Measurements from ENCODE around the gene GNAT3.

GNAT3 gene

DNA sequence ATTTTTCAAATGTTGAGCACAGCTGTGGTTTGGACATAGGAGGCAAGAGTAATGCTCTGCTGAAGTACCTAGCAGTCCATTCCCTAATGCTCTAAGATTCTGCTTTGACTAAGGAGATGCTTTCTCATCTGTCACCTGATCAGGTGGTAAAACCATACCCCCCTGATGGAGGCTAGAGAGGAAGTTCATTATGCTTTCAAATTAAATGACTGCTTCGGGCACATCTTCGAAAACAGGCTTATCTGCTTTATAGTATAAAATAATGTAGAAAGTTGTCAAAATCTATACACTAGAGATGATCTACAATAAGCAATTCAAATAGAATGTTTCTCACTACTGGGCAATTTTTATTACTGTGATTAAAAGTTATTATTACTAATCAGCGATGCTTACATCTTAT, at the start of gene GNAT3:
Gene GNAT3, minus strand, starts transcription at position 101 of the 400 bp plus-strand sequence. CDS start 138 bp downstream, outside the sequence.
- no peak for DNase-seq

DNA sequence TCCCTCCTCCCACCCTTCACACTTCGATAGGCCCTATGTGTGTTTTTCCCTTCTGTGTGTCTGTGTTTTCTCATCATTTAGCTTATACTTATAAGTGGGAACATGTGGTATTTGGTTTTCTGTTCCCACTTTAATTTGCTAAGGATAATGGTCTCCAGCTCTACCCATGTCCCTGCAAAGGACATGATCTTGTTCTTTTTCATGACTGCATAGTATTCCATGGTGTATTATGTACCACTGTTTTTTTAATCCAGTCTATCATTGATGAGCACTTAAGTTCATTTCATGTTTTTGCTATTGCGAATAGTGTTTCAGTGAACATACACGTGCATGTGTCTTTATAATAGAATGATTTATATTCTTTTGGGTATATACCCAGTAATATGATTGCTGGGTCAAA, 46.3 kb upstream of the GNAT3 start:
- DNase-seq, result no peak

DNA sequence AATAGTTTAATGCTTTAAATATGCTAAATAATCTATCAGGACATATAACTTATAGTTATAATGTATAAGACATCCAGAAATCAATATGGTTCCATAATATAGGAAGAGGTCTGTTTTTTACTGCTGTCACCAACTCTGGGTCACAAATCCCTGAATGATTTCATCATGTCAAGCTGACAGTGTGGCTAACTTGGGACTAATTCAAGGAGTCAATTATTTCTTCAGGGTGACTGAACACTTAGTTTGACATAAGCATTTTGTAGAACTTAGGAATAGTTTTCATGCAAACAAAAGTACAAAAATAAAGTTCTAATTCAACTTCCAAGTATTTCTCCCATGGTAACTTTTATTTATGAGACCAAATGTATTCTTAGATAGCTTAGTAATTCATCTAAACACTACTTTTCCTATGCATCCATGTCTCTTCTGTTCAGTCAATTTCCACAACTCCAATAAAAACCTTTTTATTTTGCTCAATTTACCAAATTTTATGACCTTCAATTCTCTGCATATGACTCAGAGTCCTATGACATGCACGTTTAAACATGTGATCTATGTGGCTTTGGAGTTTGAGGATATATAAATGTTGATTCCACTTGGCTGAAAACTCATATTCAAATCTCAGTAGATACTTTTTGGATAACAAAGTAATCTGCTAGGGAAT, 40.3 kb upstream of the GNAT3 start:
- DNase-seq, result no peak

DNA sequence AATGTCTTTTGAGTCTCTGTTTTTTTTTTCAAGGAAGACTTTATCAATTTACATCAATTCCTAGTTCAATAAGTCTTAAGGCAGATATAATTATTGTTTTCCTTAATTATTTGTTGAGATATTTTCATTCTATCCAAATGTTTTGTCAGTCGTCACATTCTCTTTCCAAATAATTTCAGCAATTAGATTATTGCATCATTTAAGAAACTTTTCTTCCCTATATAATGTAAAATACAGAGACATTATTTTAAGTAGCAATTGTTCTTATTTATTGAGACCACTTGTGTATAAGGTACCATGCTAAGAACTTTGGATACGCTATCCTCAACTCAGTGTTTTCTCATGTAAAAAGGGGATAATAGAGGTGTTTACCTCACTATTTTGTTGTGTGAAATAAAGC, 38.1 kb upstream of the GNAT3 start:
- no peak for DNase-seq

DNA sequence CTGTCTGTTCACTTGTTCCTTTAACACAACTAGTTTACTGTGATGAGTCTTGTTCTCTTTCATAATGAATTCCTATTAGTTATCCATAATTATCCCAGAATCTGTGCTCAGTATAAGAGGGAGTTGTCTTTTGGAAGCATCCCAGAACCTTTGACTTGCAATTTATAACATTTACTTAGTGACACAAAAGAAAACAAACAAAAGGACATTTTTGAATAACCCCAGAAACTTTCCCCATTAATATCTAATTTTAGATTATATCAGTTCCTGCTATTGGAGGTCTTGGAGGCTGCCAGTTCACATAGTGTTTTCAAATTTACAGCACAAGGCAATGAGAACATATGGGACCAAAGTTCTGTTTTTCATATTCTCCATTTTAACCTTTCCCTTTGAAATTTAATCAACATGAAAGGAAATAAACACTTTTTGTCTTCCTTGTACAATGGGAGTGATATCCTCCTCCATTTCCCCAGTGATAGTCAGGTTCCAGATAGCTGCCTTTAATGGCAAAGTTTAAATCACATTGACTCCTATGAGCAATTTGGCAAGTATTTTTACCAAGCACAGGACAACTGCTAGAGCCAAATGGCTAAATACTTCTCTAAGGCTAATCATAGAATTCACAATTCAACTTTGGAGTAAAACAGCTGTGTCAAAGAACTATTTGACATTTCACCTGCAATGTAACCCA, 37.1 kb upstream of the GNAT3 start:
- DNase-seq, result no peak

DNA sequence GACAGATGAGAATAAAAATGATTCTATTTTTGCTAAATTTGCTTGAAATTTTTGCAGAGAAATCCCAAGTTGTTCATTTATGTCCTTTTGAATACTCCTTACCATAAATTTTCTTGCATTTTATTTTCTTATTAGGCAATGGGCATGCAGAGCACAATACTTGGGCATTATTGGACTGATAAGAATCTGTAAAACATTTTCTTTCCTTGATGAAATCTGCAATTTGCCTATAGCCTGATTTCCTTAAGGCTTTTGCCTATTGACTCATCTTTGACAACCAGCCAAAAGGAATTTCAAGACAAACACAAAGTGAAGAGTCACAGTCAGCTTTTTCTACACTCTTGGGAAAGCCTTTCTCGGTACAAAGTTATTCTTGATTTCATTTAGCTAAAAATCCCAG, 30.5 kb upstream of the GNAT3 start:
- no peak for DNase-seq

DNA sequence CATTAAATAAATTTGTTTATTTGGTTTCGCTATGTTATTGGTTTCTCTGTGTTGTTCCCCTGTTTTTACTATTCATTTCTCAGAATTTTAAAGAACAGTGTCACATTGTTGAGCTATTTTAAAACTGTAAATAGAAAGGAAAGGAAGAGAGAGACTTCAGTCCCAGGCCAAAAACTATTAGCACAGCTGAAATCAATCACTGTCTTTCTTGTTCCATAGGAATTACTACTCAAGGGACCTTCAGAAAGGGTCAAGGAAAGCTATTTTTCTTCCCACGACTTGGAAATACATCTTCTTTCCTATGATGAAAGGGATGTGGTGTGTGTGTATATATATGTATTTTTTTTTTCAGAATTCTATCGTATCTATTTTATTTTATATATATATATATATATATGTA, 29.0 kb upstream of the GNAT3 start:
- DNase-seq, result no peak

DNA sequence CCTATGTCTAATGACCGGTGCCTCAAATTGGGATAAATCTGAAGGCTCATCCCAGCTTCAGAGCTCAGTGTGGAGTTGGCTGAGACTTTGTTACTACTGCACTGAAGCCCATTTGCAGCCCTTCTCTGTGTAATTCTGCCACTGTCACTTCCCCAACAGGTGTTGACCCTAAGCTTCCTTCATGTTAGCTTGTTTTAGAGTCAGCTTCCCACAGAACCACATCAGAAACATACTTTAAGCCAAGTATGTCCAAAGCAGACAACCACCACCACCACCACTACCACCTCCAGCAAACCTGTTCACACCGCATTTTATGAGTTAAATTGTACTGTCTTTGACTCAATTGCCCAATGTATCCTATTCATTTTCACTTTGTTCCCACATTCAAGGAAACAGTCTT, 25.2 kb upstream of the GNAT3 start:
- no peak for DNase-seq

DNA sequence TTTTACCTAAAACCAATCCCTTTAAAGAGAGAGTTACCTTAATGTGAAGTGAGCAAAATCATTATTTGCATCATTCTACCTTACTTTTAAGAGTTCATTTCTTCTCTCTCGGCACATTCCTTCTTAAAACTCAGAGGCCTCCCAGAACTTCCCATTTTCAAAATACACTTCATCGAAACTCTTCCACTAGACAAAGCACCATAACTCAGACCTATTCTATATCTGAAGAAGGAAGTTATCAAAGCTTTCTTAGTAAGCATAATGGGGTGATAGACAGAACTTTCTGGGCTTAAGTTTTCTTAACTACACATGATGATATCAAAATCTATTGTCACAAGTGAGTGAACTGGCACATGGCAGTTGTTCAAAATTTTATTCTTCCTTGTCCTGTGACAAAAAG, 24.6 kb upstream of the GNAT3 start:
- DNase-seq, result no peak

DNA sequence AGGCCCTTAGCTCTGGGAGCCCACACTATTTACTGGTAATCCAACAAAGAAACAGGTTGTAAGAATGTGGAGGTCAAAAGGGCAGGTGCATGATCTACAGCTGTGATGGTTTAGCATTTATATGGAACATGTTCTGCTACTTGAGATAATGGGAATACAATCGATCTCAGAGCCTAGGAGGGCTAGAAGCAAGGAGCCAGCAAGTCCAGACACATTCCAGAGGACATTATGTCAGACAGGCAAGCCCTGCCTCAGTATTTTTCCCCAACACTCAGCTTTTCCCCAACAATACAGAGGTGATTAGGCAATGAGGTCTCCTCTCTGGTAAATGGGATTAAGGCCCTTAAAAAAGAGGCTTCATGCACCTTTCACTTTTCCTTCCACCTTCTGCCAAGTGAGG, 21.4 kb upstream of the GNAT3 start:
- no peak for DNase-seq

DNA sequence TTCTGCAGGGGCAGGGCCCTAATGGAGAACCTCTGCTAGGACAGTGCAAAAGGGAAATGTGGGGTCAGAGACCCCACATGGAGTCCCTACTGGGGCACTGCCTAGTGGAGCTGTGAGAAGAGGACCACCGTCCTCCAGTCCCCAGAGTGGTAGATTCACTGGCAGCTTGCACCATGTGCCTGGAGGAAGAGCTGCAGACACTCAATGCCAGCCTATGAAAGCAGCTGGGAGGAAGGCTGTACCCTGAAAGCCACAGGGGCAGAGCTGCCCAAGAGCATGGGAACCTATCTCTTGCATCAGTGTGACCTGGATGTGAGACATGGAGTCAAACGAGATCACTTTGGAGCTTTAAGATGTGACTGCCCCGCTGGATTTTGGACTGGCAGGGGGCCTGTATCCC, 20.3 kb upstream of the GNAT3 start:
- DNase-seq, result no peak

DNA sequence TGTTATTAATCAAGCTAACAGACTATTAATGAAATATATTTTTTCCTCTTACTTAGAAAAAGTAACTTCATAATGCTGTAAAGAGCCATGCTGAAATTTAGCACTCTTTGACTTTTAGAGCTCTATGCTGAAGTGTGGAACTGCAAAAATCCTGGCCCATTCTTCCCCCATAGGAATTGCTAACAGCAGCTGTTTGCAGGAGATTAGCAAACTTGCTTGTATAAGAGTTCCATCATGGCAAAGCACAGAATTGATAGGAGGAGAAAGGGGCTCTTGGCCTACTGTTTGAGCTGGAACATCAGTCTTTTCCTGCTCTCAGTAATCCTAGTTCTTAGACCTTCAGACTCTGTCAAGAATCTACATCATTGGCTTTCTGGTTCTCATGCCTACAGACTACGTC, 18.3 kb upstream of the GNAT3 start:
- no peak for DNase-seq

DNA sequence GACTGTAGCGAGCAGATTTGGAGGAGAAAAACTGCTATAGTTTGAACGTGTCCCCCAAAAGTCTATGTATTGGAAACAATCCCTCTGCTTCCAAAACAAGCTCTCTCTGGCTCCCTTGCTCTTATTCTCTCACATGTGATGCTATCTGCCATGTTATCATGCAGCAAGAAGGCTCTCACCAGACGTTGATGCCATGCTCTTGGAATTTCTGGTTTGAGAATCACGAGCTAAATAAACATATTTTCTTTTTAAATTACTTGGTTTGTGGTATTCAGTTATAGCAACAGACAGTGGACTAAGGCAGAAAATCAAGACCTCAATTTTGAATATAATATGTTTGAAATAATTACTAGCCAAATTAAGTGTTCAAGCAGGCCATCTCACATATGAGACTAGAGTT, 17.5 kb upstream of the GNAT3 start:
- no peak for DNase-seq

DNA sequence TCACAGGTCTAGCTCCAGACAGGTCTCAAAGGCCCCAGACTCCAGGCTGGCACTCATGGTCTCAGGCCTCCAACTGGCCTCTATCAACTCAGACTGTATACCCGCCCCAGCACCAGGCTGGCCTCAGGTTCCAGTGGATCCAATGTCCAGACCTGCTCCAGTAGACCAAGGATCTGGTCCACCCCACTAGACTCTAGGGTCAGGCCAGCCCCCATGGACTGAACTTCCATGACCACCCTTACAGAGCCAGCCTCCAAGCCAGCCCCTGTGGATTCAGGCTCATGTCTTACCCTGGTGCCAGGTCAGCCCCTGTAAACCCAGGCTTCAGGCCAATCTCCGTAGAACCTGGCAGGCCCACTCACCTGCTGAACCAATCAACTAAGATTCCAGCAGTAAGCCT, 16.8 kb upstream of the GNAT3 start:
- DNase-seq, result no peak

DNA sequence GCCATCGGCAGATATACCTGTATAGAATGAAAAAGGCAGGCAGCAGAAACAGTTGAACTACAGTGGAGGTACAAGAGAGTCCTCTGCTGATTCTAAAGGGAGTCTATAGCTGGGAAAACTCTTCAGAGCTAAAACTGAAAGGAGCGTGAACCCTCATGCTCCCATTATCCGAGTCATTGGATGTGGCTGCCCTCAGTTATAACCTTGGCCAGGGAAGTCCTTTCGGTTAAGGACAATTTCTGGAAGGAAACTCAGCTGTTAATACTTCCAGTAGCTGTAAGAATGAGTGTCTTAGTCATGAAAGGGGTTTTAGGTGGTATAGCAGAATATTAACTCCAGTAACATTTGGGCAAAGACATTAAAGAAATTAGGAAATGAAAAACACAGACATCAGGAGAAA, 14.6 kb upstream of the GNAT3 start:
- no peak for DNase-seq

DNA sequence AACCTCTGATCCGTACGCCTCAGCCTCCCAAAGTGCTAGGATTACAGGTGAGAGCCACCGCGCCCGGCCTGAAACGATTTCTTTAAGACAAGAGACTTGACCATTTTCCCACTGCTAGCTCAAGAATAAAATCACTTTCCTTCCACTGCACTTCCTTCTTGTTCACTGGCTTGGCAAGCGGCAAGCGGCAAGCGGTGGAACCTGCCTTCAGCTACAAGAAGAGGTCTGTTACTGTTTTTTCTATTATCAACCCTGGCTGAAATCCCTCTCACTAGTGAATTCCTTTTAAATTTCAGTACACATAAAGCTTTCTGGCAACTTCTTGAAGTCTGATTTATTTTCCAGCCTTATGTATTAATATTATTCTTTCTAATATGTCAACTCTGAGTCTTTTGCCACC, 12.8 kb upstream of the GNAT3 start:
- DNase-seq, result no peak

DNA sequence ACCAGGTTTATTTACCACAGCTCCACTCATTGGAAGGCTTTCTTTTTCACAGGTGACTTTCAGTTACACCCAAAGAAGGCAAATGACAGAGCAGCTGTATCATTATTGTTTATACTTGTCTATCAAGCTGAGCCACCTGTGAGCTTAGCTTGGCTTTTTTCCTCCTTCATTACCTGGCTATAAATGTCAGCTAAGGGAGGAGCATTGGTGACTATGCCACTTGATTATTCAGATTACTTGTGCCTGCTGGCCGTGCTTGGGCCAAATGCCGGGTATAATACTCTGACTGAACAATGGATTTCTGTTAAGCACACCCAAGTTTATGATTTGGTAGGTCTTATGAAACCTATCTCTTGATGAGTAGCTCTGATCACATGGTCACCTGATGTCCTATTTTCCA, 9.9 kb upstream of the GNAT3 start:
- DNase-seq, result no peak

DNA sequence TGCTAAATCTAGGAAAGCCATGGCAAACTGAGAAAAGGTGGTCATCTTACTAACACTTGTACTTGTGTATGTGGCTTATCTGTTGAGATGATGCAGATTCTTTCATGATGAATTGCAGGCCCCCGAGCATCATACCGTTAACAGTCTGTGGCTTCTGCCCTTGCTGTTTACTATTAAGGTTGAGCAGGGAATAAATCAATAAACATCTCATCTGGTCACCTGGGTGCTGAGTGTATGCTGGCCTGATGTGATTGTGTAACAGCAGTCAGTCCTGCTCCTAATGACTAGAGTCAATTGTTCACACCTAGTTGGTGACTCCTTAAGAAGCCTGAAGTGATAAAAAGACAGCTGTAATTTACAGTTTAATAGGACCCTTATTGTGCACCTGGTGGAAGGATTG, 8.3 kb upstream of the GNAT3 start:
- no peak for DNase-seq

DNA sequence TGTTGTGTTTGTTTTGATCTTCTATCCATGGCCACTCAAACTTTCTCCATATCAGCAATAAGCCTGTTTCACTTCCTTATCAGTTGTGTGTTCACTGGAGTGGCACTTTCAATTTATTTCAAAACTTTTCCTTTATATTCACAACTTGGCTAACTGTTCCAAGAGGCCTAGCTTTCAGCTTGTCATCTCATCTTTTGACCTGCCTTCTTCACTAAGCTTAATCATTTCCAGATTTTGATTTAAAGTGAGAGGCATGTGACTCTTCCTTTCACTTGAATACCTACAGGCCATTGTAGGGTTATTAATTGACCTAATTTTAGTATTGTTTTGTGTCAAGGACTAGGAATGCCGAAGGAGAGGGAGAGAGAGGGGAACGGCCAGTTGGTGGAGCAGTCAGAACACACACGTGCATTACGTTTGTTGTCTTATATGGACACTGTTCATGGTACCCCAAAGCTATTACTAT, 5.5 kb upstream of the GNAT3 start:
- no peak for DNase-seq

DNA sequence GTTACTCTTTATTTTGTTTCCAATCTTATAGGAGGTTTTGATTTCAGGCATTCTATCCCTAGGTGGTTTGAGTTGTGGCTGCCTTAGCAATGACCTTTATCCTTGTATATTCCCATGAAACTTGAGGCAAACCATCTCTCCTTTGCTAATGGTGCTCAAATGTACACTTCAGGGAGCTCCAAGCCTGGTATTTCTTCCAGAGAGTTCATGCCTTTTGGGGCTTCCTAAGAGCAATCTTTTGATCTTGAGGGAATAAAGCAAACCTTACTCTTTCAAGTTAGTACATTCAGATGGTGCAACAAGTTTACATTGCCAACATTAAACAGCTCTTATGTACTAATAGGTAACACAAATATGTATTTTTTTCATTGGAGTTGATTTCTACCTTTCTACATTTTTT, 3.4 kb upstream of the GNAT3 start:
- DNase-seq, result no peak

DNA sequence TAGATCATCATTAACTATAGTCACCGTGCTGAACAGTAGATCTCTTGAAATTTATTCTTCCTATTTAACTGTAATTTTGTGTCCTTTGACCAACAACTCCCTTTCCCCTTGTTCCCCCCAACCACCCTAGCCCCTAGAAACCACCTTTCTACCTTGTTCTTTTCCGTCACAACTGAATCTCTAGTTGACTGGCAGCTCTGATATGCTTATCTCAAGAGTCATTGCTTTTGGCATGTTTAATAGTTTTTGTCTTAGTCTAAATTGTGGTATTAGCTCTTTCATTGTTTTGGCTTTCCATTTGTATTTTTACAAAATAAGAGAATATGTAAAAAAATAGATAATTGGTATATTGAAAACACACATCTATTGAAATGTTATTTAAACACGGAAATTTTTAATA, 1.8 kb downstream of the GNAT3 start:
- DNase-seq, result no peak

DNA sequence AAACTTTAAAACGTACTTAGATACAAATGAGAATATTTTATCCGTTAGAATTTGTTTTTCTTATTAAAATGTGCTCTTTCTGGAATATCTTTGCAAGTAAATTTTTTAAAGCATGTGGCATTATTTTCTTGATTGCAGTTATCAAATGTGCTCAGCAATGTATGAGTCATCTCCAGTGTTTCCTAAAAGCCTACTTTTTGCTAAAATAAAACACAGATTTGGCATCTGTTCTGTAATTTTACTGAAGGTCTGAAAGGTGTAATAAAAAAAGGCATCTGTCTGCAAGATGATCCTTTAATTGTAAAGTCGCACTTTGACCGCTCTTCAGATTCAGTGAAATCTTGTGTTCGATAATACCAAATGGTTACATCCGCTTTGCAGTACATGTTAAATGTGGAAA, 3.4 kb downstream of the GNAT3 start:
- DNase-seq, result no peak

DNA sequence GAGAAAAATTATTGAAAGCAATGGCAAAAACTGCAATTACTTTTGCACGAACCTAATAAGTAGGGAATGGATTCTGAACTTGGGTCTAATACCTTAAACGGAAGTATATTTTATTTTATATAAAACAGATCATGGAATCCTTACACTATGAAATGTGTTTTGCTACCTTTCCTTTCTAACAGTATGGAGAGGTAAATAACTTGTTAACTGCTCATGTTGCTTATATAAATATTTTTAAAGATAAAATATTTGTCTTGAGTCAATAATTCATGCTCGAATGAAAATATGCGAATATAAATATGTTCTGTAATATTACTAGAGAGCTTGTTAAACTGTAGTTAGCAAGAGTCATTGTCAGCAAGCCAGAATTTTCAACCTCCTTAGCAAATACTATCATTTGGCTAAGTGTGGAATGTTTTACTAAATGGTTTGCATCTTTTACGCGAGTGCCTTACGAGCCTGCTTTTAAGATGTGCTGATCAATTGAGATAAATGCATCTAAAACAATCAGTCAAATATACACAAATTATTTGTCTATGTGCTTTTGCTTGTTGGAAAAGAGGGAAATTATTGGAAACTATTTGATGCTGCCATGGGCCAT, 5.9 kb downstream of the GNAT3 start:
- no peak for DNase-seq

DNA sequence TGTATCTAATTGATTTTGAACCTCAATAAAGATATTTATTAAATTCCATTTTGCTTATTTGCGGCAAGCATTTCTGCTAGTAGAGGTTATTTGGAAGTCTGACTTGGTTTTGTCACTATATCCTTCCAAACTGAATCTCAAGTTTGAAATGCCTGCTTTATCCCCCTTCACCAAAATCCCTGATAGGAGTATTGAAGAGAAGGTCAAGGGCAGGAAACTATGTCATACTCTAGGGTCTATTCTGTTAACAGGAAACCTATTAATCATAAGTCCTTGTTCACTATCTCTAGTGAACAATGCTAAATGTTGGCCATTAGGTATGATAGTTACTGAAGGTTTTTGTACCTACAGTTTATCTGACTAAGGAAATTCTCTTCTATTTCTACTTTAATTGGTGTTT, 11.5 kb downstream of the GNAT3 start:
- DNase-seq, result no peak
